Anterior cingulate cortex (tissue), 58 donors: ENCODE measurements around the gene TDRD10.

Source experiments
- DNase-seq, 58 donors: peaks; one replicate each; lab custom pipeline; 2025; lab: John Stamatoyannopoulos, UW

Gene TDRD10

DNA sequence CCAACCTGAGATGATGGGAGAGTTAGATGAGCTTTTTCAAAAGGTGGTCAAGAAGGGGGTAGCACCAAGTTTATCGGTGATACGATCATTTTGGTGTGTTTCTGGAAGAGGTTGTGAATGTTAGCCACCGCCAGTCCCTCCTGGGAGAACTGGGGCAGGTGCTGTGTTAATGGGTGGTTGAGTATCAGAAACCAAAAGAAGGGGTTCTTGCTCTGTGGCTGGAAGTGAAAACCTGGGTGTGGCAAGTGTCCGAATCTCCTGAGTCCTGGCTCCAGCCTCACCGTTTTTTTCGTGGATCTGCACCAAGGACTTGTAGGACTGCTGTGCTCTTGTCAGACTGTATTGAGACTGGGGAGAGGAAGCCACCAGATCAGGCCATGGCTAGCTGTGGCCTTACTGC lies 48.6 kb downstream of the TDRD10 start:
- no peak for DNase-seq

DNA sequence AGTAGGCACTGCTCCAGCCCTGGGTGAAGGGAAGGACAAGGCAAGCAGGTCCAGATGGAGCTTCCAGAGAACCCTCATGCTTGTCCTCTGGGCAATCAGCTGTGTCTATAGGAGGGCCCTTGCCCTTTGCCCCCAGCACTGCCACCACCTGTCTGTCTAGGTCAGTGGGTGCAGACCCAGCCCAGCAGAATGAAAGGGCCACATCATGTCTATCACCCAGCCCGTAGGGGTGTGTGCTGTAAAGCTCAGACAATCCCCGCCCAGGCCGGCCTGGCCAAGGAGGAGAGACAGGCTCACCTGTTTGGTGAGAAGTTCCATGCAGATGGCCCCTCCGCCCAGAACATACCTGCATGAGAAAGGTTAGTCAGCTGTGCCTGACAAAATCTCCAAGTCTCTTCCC lies 49.5 kb downstream of the TDRD10 start:
- no peak for DNase-seq

GRCh38 chr1:154552036-154552435 lies 50.0 kb downstream of the TDRD10 start:
- DNase-seq: no peak

- DNase-seq: no peak
Observed at GRCh38 chr1:154553056-154554030, 51.3 kb downstream of the TDRD10 start.

DNA sequence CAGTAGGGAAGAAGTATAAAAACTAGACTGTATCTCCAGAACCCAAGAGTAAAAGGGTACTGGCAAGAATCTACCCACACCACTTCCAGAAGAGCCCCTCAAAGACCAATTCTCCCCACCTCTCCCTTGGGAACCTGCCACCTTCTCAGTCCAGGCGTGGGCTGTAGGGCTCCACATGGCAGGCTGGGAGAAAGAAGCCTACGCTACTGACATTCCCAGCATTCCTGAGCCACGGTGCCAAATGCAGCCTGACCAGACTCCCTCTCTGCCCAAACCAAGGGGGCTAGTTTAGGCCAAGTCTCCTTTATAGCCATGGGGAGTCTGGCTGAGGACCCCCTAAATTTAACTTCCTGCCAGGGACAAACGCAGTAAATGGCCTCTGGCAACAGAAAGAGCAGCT lies 54.4 kb downstream of the TDRD10 start:
- no peak for DNase-seq

DNA sequence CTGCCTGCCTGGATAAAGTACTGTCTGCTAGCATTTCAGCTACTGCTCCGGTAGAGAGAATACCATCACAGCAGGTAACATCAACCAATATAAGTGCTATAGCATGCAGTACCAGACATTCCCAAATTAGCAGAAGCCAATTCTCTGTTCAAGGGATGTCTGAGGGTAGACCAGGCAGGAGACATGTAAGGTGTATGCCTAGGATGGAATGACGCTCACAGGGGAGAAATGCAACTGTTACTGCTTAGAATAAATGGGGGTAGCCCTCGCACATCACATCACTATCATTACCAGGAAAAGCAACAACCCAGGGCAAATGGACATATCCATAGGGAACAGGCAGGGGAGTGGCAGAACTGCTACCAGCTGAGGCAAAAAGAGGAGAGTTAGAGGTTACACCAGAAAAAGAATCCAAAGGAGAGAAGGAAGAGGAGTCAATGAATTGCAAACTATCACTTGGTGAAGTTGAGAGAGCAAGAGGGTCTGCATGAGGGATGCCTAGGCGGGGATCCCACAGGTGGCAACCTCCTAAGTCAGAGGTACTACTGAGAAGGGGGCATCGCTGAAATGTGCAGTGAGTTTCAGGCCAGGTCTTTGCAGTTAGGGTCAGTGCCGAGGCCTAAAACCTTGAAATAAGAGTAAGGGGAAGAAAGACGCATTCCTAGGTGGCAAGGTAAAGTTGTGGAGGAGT lies 55.4 kb downstream of the TDRD10 start:
- DNase-seq: no peak

GRCh38 chr1:154557939-154558719 lies 56.1 kb downstream of the TDRD10 start, which contains the start of gene UBE2Q1:
UBE2Q1 (minus strand) TSS chr1:154558662; CDS start chr1:154558553, 109 bp downstream.
- DNase-seq: peak in 21 of 58 donors; percentile 11 to 68 (median 43)

- DNase-seq: peak; percentile 84 to 100 (median 99)
Observed at GRCh38 chr1:154558720-154559465, 56.9 kb downstream of the TDRD10 start.

GRCh38 chr1:154559466-154560044 lies 57.5 kb downstream of the TDRD10 start:
- peak; percentile 14 to 94 (median 81) for DNase-seq

GRCh38 chr1:154565876-154566275 lies 63.9 kb downstream of the TDRD10 start:
- no peak for DNase-seq

DNA sequence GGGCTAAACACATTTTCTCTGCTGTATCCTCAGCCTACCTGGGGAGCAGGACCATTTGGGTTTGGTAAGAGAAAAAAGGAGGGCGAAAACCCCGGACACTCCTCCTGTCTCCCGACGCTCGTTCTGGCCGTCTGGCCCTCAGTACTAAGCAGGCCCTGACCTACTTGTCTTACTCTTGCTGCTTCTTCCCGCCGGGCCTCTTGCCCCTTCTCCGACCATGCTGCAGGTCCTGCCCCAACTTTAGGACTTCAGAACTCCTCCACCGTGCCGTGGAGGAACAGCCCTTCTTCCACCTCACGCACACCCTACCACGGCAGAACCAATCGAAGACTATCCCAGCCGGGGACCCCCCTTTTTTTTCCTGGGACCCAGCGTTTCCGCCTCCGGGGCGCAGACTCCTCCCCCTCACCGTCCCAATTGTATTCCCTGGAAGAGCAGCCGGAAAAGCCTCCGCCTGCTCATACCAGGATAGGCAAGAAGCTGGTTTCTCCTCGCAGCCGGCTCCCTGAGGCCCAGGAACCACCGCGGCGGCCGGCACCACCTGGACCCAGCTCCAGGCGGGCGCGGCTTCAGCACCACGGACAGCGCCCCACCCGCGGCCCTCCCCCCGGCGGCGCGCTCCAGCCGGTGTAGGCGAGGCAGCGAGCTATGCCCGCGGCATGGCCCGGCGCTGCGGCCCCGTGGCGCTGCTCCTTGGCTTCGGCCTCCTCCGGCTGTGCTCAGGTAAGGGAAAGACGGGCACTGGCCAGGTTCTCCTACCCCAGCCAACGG lies 65.6 kb downstream of the TDRD10 start, which contains the start of gene CHRNB2:
Gene CHRNB2, plus strand, starts transcription at position 393 of the 771 bp plus-strand sequence. Its CDS starts 267 bp downstream, at position 660.
- peak in 52 of 58 donors; percentile 13 to 78 (median 44) for DNase-seq

DNA sequence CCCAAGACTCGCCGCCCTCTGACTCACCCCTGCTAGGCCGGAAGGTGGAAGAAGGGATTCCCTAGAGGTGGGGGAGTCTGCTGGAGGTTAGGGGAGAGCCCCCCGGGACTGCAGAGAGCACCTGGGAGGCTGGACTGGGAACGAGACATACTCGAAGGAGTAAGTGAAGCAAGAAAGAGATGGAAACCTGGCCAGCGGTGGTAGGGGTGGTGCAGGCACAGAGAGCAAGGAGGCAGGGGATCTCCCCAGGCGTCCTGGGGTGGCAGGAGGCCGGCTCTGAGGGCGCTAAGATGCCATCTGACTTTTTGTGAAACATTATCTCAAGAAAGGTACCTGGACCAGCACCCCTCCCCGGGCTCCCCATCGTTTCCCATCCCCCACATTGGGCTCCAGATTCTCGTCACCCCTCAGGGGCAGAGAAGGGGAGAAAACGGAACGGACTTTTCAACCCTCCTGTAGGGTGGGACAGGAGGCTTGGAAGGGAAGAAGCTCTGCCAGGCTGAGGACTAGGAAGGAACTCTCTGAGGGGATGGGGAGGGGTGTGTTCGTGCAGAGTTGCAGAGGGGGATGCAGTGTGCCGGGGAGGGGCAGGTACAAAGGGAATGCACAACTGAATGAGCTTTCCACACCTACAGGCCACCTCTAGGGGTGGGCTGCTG lies 66.3 kb downstream of the TDRD10 start:
- DNase-seq: no peak

GRCh38 chr1:154571244-154571963 lies 69.4 kb downstream of the TDRD10 start:
- no peak for DNase-seq

DNA sequence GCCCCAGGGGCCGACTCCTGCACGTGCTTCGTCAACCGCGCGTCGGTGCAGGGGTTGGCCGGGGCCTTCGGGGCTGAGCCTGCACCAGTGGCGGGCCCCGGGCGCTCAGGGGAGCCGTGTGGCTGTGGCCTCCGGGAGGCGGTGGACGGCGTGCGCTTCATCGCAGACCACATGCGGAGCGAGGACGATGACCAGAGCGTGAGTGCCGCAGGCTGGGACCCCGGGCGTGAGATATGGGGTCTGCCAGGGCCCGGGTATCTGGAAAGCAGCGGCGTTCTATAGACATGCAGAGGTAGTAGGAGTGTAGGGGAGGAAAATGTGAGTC lies 69.9 kb downstream of the TDRD10 start:
- no peak for DNase-seq

DNA sequence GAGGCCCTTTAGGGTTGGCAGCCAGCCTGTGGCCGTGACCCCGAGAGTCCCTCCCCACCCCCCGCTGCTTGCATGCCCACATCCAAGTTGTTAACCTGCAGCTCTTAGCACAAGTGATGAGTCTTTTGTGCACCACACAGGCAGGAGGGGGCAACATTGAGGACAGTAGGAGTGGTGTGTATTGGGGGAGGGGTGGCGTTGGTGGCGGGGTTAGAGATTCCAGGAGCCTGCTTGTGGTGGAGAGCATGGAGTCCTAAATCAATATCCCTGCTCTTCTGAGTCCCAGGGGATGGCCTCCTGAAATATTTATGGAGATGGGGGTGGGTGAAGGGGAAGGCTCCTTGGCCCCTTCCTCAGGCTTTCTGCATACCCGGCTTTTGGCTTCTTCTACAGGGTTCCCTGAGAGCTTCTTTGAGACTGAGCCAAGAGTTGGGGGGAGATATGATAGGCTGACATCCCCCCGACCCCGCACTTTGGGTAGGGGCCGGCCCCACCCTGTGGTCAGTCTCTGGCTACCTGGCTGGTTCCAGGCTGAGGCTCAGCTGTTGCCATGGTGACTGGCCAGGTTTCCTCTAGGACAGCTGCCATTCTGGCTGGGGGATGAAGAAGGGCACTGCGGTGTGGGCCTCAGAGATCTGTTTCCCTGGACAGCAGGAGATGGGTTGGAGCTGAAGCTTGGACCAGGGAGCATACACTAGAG lies 70.6 kb downstream of the TDRD10 start:
- no peak for DNase-seq

DNA sequence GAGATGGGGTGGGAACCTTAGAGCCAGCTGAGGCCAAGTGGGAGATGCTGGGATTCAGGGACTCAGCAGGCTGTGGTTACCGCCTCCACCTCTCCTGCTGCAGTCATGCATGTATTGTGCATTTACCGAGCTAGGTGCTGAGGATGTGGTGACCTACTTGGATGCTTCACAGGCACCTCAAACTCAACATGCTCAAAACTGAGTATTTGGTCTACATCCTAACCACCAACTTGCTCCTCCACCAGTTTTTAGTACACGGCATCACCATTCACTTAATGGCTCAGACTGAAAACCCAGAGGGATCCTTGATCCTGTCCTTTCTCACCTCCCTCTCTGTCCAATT lies 71.1 kb downstream of the TDRD10 start:
- no peak for DNase-seq

- peak in 39 of 58 donors; percentile 6 to 79 (median 34) for DNase-seq
Observed at GRCh38 chr1:154574716-154575115, 72.7 kb downstream of the TDRD10 start.
